DMS 273 (cell line): Measurements from ENCODE around the gene ATP1A3.

Source experiments
- DNase-seq: peaks from one replicate; lab custom pipeline; 2025; ENCODE audit not compliant: unreplicated experiment; lab: John Stamatoyannopoulos, UW

Gene ATP1A3

GRCh38 chr19:41988947-41989346 lies 5.1 kb downstream of the ATP1A3 start:
- DNase-seq: no peak

GRCh38 chr19:41987141-41987860 lies 6.7 kb downstream of the ATP1A3 start:
- DNase-seq: no peak

GRCh38 chr19:41984961-41985360 lies 9.1 kb downstream of the ATP1A3 start:
- no peak for DNase-seq

GRCh38 chr19:41981724-41982123 lies 12.3 kb downstream of the ATP1A3 start:
- DNase-seq: no peak

- DNase-seq: no peak
These were observed 15.6 kb downstream of the ATP1A3 start for GRCh38 chr19:41978470-41978869.

GRCh38 chr19:41977916-41978315 lies 16.1 kb downstream of the ATP1A3 start:
- no peak for DNase-seq

GRCh38 chr19:41974652-41975051 lies 19.4 kb downstream of the ATP1A3 start:
- no peak for DNase-seq

- DNase-seq: no peak
These were observed 22.7 kb downstream of the ATP1A3 start for GRCh38 chr19:41971363-41971762.

GRCh38 chr19:41969772-41970458 lies 24.1 kb downstream of the ATP1A3 start:
- DNase-seq: no peak

GRCh38 chr19:41968751-41969595 lies 25.1 kb downstream of the ATP1A3 start:
- DNase-seq: no peak

GRCh38 chr19:41967054-41967783 lies 26.8 kb downstream of the ATP1A3 start:
- no peak for DNase-seq

- no peak for DNase-seq
These were observed 28.9 kb downstream of the ATP1A3 start for GRCh38 chr19:41965106-41965505.

- DNase-seq: no peak
These were observed 33.1 kb downstream of the ATP1A3 start for GRCh38 chr19:41960973-41961372.

- peak; percentile 97 for DNase-seq
These were observed 34.7 kb downstream of the ATP1A3 start, which contains the start of gene RABAC1 for GRCh38 chr19:41959056-41960053. RABAC1 (minus strand) TSS chr19:41959321; CDS start chr19:41959292, 29 bp downstream.

GRCh38 chr19:41958367-41959055 lies 35.5 kb downstream of the ATP1A3 start:
- peak; percentile 80 for DNase-seq

- peak; percentile 90 for DNase-seq
These were observed 36.1 kb downstream of the ATP1A3 start for GRCh38 chr19:41957838-41958366.

GRCh38 chr19:41957161-41957837 lies 36.7 kb downstream of the ATP1A3 start:
- no peak for DNase-seq

- no peak for DNase-seq
These were observed 37.4 kb downstream of the ATP1A3 start for GRCh38 chr19:41956621-41957020.
